Measurements from ENCODE around the gene ADAMTS17.

ADAMTS17 gene

GRCh38 chr15:100106732-100107131 is 235.0 kb downstream of the ADAMTS17 start:
- DNase-seq (ENCODE audit: low read depth) = no peak
- H3K4me3 ChIP-seq (ENCODE audit: low read depth, low read length) = no peak overlapping the region
- TF ChIP-seq POLR2A (IDR thresholded peaks at IDR 0.05; ENCODE audit: extremely low read depth, insufficient read length) (no peak), MYC (IDR thresholded peaks at IDR 0.05; ENCODE audit: low read depth, low read length) (no peak), CTCF (IDR thresholded peaks at IDR 0.05; ENCODE audit: low read depth, low read length) (no peak), MAX (IDR thresholded peaks at IDR 0.05; ENCODE audit: low read depth, low read length) (no peak)

- TF ChIP-seq MAX (IDR thresholded peaks at IDR 0.05; ENCODE audit: low read depth, low read length) (no peak), CTCF (IDR thresholded peaks at IDR 0.05; ENCODE audit: low read depth, low read length) (no peak), MYC (IDR thresholded peaks at IDR 0.05; ENCODE audit: low read depth, low read length) (no peak), POLR2A (IDR thresholded peaks at IDR 0.05; ENCODE audit: extremely low read depth, insufficient read length) (no peak)
- no peak overlapping the region for H3K4me3 ChIP-seq (ENCODE audit: low read depth, low read length)
- DNase-seq (ENCODE audit: low read depth) = no peak
Measured at GRCh38 chr15:100105101-100105500, 236.7 kb downstream of the ADAMTS17 start.

GRCh38 chr15:100104245-100104644 is 237.5 kb downstream of the ADAMTS17 start:
- no peak for TF ChIP-seq MAX (IDR thresholded peaks at IDR 0.05; ENCODE audit: low read depth, low read length)
- TF ChIP-seq MYC (IDR thresholded peaks at IDR 0.05; ENCODE audit: low read depth, low read length) = no peak
- TF ChIP-seq CTCF (IDR thresholded peaks at IDR 0.05; ENCODE audit: low read depth, low read length) = no peak
- TF ChIP-seq POLR2A (IDR thresholded peaks at IDR 0.05; ENCODE audit: extremely low read depth, insufficient read length) = no peak
- no peak overlapping the region for H3K4me3 ChIP-seq (ENCODE audit: low read depth, low read length)
- no peak for DNase-seq (ENCODE audit: low read depth)

- no peak for TF ChIP-seq POLR2A (IDR thresholded peaks at IDR 0.05; ENCODE audit: extremely low read depth, insufficient read length)
- no peak for DNase-seq (ENCODE audit: low read depth)
- no peak overlapping the region for H3K4me3 ChIP-seq (ENCODE audit: low read depth, low read length)
Measured at GRCh38 chr15:100103828-100104227, 237.9 kb downstream of the ADAMTS17 start.

- H3K4me3 ChIP-seq (ENCODE audit: low read depth, low read length) = no peak overlapping the region
- no peak for DNase-seq (ENCODE audit: low read depth)
- no peak for TF ChIP-seq POLR2A (IDR thresholded peaks at IDR 0.05; ENCODE audit: extremely low read depth, insufficient read length)
- no peak for TF ChIP-seq MYC (IDR thresholded peaks at IDR 0.05; ENCODE audit: low read depth, low read length)
- TF ChIP-seq MAX (IDR thresholded peaks at IDR 0.05; ENCODE audit: low read depth, low read length) = no peak
- TF ChIP-seq CTCF (IDR thresholded peaks at IDR 0.05; ENCODE audit: low read depth, low read length) = no peak
Measured at GRCh38 chr15:100101426-100102089, 240.2 kb downstream of the ADAMTS17 start.

- H3K4me3 ChIP-seq (ENCODE audit: low read depth, low read length) = no peak overlapping the region
- TF ChIP-seq MYC (IDR thresholded peaks at IDR 0.05; ENCODE audit: low read depth, low read length) (no peak), POLR2A (IDR thresholded peaks at IDR 0.05; ENCODE audit: extremely low read depth, insufficient read length) (no peak), CTCF (IDR thresholded peaks at IDR 0.05; ENCODE audit: low read depth, low read length) (no peak), MAX (IDR thresholded peaks at IDR 0.05; ENCODE audit: low read depth, low read length) (no peak)
- no peak for DNase-seq (ENCODE audit: low read depth)
Measured at GRCh38 chr15:100100926-100101325, 240.8 kb downstream of the ADAMTS17 start.
